OCI-M2 (cell line): ENCODE results near the gene TSHR.

Experiments
- DNase-seq: peaks from one replicate; lab custom pipeline; 2025; ENCODE audit not compliant: unreplicated experiment; lab: John Stamatoyannopoulos, UW

The TSHR gene

DNA sequence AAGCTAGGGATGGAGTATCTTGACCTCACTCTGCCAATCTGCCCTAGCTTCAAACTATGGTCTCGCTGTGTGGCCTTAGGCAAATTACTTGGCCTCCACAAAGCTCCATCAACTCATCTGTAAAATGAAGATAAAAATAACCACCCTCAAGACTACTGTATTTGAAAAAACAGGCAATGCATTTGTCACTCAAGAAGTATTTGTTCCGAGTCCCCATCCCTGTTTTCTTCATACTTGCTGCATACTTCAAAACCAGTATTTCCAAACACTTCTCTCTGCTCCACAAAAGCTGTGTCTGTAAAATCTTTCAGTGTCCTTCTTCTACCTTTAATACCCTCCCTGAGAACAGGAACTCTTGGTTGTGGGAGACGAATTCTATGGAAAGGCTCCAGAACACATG lies 217.5 kb downstream of the TSHR start:
- no peak for DNase-seq

DNA sequence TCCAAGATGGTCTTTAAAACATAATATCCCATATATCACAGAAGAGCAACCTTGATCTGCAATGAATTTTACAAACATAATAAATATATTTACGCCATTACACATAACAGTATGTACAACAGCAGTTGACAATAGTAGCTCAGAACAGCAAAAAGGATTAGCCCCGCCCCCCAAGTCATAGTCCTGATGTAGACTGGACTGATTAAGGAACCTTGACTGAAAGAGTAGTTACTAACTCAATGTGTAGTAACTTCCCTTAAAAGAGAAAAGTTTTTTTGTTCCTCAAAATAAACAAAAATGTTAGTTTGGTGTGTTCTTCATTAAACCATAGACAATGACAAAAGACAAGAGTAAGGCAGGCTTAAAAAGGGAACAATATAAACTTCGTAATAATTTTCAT lies 220.8 kb downstream of the TSHR start:
- DNase-seq = no peak

DNA sequence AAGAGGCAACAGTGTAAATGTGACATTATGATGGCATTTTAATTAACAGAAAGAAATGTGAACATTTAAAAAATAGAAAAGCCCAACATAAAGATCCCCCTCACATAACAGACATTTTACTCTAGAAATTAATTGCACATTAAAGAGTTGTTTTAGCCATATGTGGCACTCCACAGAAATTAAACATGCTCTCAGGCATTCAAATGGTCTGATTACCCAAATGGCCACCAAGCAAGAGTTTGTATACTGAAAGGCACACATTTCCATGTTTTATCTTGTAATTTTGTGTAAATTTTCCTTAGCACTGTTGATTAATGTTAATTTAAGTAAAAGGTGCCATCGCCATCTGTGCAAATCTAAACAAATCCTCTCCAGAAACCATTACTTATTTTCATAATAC lies 221.8 kb downstream of the TSHR start:
- no peak for DNase-seq

DNA sequence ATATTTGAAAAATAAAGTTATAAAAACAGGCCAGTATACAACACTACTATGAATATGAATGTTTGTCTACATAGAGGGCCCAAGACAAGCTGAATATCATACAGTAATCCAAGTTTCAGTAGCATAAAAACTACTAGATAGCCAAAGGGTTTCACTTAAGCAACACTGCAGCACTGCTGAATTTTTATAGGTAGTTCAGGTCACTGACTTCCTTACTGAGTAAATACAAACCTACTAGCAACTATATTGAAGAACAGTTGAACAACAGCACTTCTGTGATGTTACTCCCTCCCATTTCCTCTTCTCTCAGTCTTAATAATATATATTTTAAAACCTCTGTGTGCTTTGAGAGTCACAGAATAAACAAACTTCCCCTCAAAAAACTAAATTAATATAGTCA lies 222.6 kb downstream of the TSHR start:
- DNase-seq = no peak

DNA sequence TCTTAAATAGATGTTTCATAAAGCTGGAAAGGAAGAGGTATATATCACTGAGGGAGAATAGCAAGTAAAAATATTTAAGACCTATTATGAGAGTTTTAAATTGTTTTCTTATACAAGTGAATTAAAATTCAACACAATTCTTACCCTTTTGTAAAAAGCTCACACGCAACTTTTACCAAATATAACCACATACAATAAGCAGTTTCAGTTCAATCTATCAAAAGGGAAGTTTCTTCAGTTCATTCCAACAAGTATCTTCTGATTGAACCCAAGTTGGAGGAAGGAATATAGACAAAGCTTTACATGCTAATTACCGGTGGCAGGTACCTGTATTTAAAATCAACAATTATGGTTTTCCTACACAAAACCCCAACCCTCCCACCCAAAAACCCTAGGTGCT lies 224.2 kb downstream of the TSHR start:
- no peak for DNase-seq

DNA sequence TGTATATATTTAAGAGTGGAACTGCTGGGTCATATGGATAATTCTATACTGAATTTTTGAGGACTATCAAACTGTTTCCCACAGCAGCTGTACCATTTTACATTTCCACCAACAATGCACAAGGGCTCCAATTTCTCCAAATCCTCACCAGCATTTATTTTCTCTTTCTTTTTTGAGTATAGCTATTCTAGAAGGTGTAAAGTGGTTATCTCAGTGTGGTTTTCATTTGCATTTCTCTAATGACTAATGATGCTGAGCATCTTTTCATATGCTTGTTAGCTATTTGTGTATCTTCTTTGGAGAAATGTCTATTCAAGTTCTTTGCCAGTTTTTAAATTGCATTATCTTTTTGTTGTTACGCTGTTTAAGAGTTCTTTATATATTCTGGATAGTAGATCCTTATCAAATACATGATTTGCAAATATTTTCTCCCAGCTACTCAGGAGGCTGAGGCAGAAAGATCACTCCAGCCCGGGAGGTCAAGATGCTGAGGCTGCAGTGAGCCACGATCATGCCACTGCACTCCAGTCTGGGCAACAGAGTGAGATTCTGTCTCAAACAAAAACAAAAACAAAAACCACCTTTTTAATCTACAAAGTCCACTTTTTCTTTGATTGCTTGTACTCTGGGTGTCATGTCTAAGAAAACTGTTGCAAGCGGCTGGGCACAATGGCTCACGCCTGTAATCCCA lies 232.6 kb downstream of the TSHR start:
- DNase-seq = no peak

DNA sequence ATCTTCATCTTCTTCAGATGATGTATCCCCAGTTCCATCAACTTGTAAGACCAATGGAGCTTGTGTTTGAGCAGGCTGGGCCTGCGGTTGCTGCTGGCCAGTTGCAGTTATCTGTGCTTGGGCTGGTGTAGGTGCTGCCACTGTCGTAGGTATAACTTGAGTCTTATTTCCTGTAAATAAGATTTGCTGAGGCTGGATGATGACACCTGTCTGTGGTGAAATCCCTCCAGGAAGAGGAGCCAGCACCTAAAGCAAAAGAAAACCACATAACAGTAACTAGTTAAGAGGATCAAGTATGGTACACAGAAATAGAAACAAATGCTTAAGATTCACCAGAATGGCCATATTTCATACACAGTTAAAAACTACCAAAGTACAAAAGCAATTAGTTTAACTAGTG lies 237.2 kb downstream of the TSHR start:
- DNase-seq = no peak

DNA sequence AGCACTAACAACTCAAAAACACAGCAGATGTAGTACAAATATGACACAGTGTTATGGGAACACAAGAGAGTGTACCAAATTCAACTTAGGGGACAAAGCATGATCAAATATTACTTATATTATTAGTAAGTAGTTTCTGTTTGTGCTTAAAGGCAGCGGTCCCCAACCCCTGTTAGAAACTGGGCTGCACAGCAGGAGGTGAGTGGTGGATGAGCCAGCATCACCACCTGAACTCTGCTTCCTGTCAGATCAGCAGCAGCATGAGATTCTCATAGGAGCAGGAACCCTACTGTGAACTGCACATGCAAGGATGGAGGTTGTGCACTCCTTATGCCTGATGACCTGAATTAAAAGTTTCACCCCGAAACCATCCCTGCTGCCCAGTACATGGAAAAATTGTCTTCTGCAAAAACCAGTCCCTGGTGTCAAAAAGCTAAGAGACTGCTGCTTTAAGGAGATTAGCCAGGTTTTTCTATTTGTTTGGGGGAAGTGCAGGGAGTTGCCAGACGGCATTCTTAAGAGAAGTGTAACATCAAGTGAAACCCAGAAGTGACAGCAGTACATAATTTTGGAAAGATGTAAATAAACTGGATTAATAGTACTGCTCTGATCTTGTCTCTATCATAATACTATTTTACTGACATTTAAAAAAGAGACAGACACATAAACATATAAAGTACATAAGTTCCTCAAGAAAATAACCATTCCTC lies 238.7 kb downstream of the TSHR start:
- no peak for DNase-seq
